Panc1 (cell line): ENCODE results near the gene FUT8.

ENCODE experiments used
- CTCF ChIP-seq: fragments of 450-650 bp; IDR thresholded peaks from 2 replicates; pipeline ENCODE4 v1.5.1; 2017; ENCODE audit warnings: mild to moderate bottlenecking
- POLR2AphosphoS5 ChIP-seq: IDR thresholded peaks from 2 replicates; pipeline ENCODE4 v1.6.1; 2012; ENCODE audit warnings: mild to moderate bottlenecking, low read depth, low read length, moderate library complexity
- REST ChIP-seq, 2 experiments: IDR thresholded peaks; 2 replicates each; pipeline ENCODE4 v1.6.1; 2011 to 2012; ENCODE audit warnings: low read depth in 2 of 2, control low read depth in 1 of 2, low read length in 1 of 2, mild to moderate bottlenecking in 1 of 2, moderate library complexity in 1 of 2; ENCODE audit not compliant: insufficient read depth in 1 of 2
- SIN3A ChIP-seq: IDR thresholded peaks from 2 replicates; pipeline ENCODE4 v1.6.1; 2012; ENCODE audit warnings: low read depth, mild to moderate bottlenecking, low read length, moderate library complexity, borderline replicate concordance; ENCODE audit not compliant: insufficient read depth
- TCF7L2 ChIP-seq: IDR thresholded peaks from 2 replicates; pipeline ENCODE4 v1.6.1; 2011; ENCODE audit warnings: mild to moderate bottlenecking, low read depth, low read length, inconsistent platforms

GRCh38 chr14:65751510-65751909 is 339.0 kb downstream of the FUT8 start:
- TF ChIP-seq CTCF (no peak), REST (IDR thresholded peaks at IDR 0.05; ENCODE audit: insufficient read depth in 1 of 2, low read depth in 2 of 2, low read length in 1 of 2) (no peak), POLR2AphosphoS5 (no peak), SIN3A (no peak), TCF7L2 (no peak)
